Vagina (tissue), 2 donors: Measurements from ENCODE around the gene FZD2. TPM values are rescaled to one million over a fixed set of nuclear protein-coding genes. Genes with fewer than 3 reads are reported as not detected.

Source experiments
- DNase-seq, 2 donors: peaks; one replicate each; pipeline ENCODE4 v3.0.0-alpha.2; 2017; ENCODE audit errors: extremely low spot score in 2 of 2
- H3K27ac ChIP-seq: fragments of 200-600 bp; sonication (generic); one replicate; pipeline ENCODE4 v1.5.1; 2019
- H3K27me3 ChIP-seq: fragments of 200-600 bp; sonication (generic); one replicate; pipeline ENCODE4 v1.5.1; 2019
- H3K36me3 ChIP-seq, 2 donors: fragments of 200-600 bp; sonication (generic); one replicate each; pipeline ENCODE4 v1.5.1; 2017 to 2019
- H3K4me1 ChIP-seq: fragments of 200-600 bp; sonication (generic); one replicate; pipeline ENCODE4 v1.5.1; 2019
- H3K4me3 ChIP-seq, 2 donors: fragments of 200-600 bp; sonication (generic); 1 replicate in 1 of 2; 2 replicates in 1 of 2; pipeline ENCODE4 v1.5.1; 2016 to 2019
- H3K9me3 ChIP-seq: fragments of 200-600 bp; sonication (generic); one replicate; pipeline ENCODE4 v1.5.1; 2019
- POLR2A ChIP-seq, 2 donors: fragments of 450-650 bp; IDR thresholded peaks; one replicate each; pipeline ENCODE4 v1.6.1; 2017; ENCODE audit warnings: antibody characterized with exemption in 2 of 2, mild to moderate bottlenecking in 2 of 2, moderate library complexity in 2 of 2
- POLR2AphosphoS5 ChIP-seq, 2 donors: sonication (generic); formaldehyde crosslinking; IDR thresholded peaks; one replicate each; pipeline ENCODE4 v1.9.0; 2017; ENCODE audit warnings: antibody characterized with exemption in 2 of 2, mild to moderate bottlenecking in 2 of 2, low read depth in 1 of 2; ENCODE audit not compliant: insufficient read depth in 1 of 2
- intact Hi-C: fragments of 100-400 bp; cut with DNase I; formaldehyde crosslinking; loops from one replicate; pipeline ENCODE4 v1.15.1; 2023
- total RNA-seq: library from RNA; depleted of rRNA; stranded (reverse); fragments of >200 nt; gene quantifications from one replicate; pipeline ENCODE4 v1.2.3, GENCODE V29; 2016
- TF ChIP-seq, protein P1 (sequence below), 3 experiments: fragments of 450-650 bp in 2 of 3; fragments of 200-600 bp in 1 of 3; sonication (generic) in 1 of 3; IDR thresholded peaks; one replicate each; pipeline ENCODE4 v1.5.1; 2017 to 2019; ENCODE audit warnings: antibody characterized with exemption in 3 of 3, mild to moderate bottlenecking in 2 of 3, moderate library complexity in 2 of 3

FZD2 gene
- total RNA-seq, 1 donor from 2014 or later, result 7.6 TPM

DNA sequence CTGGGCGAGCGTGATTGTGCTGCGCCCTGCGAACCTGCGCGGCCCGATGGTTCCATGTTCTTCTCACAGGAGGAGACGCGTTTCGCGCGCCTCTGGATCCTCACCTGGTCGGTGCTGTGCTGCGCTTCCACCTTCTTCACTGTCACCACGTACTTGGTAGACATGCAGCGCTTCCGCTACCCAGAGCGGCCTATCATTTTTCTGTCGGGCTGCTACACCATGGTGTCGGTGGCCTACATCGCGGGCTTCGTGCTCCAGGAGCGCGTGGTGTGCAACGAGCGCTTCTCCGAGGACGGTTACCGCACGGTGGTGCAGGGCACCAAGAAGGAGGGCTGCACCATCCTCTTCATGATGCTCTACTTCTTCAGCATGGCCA lies 1.0 kb downstream of the FZD2 start:
- no peaks in the 10 kb centered on the region for H3K9me3 ChIP-seq
- H3K36me3 ChIP-seq, result no peaks in the 10 kb centered on the region
- H3K27ac ChIP-seq, result peak overlapping the region; percentile 80
- TF ChIP-seq, protein P1, sequence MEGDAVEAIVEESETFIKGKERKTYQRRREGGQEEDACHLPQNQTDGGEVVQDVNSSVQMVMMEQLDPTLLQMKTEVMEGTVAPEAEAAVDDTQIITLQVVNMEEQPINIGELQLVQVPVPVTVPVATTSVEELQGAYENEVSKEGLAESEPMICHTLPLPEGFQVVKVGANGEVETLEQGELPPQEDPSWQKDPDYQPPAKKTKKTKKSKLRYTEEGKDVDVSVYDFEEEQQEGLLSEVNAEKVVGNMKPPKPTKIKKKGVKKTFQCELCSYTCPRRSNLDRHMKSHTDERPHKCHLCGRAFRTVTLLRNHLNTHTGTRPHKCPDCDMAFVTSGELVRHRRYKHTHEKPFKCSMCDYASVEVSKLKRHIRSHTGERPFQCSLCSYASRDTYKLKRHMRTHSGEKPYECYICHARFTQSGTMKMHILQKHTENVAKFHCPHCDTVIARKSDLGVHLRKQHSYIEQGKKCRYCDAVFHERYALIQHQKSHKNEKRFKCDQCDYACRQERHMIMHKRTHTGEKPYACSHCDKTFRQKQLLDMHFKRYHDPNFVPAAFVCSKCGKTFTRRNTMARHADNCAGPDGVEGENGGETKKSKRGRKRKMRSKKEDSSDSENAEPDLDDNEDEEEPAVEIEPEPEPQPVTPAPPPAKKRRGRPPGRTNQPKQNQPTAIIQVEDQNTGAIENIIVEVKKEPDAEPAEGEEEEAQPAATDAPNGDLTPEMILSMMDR (IDR thresholded peaks at IDR 0.05), result no peak
- TF ChIP-seq POLR2A (IDR thresholded peaks at IDR 0.05) (no peak), POLR2AphosphoS5 (IDR thresholded peaks at IDR 0.05; ENCODE audit: insufficient read depth in 1 of 2, low read depth in 1 of 2) (no peak)
- H3K4me1 ChIP-seq, result peaks cover 25% of the 10 kb centered on the region
- no peaks in the 10 kb centered on the region for H3K27me3 ChIP-seq
- H3K4me3 ChIP-seq, result peak overlapping the region; percentile 55 to 72
- intact Hi-C loops, result no loop called here
- no peak for DNase-seq

- intact Hi-C loops, result no loop called here
- no peak for DNase-seq
- no peak overlapping the region for H3K27ac ChIP-seq
- H3K9me3 ChIP-seq, result no peaks in the 10 kb centered on the region
- no peaks in the 10 kb centered on the region for H3K27me3 ChIP-seq
- TF ChIP-seq POLR2A (IDR thresholded peaks at IDR 0.05) (no peak), POLR2AphosphoS5 (IDR thresholded peaks at IDR 0.05; ENCODE audit: insufficient read depth in 1 of 2, low read depth in 1 of 2) (no peak)
- TF ChIP-seq, protein P1 (IDR thresholded peaks at IDR 0.05), result no peak
- peaks cover 25% of the 10 kb centered on the region for H3K4me1 ChIP-seq
- peak overlapping the region; percentile 55 to 72 for H3K4me3 ChIP-seq
- H3K36me3 ChIP-seq, result no peaks in the 10 kb centered on the region
These were observed 1.7 kb downstream of the FZD2 start for GRCh38 chr17:44558710-44559633.

DNA sequence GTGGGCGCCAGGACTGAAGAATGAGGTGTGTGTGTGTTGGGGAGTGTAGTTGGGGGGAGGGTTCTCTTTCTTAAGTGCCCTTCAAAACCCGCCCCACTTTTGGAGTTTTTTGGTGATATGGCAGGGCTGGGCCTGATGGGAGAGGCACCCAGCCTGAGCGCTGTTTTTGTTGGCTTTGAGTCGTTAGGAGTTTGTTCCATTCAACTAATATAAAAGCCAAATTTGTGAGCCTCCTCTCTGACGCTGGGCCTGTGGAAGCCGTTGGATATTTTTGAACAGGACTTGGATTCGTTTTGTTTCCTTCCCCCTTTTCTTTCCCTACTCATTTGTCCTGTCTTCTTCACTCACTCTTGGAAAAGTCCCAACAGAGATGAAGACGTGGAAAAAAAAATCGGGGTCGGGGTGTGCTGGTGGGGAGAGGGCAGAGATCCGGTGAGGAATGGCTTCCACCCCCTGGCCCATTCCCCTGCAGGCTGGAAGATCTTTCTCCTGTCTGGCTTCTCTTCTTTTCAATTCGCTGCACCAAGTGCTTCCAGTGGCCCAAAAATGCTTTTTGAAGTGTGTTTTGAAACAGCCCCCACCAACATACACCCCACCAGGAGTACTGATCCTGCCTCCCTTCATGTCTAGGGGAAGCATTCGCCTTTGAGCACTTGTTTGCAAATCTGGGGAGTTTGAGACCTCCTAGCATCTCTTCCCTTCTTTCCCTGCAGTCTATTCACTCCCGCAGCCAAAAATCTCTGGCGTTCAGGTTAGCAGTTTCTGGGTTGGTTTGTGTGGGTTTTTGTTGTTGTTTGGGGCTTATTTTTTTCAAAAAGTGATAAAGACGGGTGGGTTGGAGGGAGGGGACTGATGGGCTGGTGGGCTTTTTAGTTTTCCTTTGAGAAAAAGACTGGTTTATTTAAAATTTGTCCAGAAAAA lies 2.6 kb downstream of the FZD2 start:
- H3K27ac ChIP-seq, result no peak overlapping the region

DNA sequence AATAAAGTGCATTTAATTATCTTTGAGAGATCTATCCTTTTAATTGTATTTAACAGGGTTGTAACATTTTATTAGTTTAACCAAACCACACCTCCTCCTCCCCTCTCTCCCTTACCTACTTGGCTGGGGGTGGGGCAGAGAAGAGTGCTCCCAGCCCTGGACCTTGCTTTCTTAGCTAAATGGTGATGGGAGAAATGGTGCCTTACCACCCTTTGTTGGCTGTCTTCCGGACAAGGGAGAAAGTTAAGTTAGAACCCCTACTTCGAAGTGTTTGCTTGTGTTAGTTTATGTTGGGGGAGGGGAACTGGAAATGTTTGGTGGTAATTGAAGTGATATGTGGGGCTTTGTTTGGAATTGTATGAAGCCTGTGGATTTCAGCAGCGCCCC lies 3.9 kb downstream of the FZD2 start:
- Histone ChIP-seq H3K9me3 (no peaks in the 10 kb centered on the region), H3K27me3 (no peaks in the 10 kb centered on the region), H3K4me1 (peaks cover 25% of the 10 kb centered on the region), H3K36me3 (no peaks in the 10 kb centered on the region), H3K27ac (no peak overlapping the region), H3K4me3 (no peak overlapping the region)
- TF ChIP-seq POLR2A (IDR thresholded peaks at IDR 0.05) (no peak), POLR2AphosphoS5 (IDR thresholded peaks at IDR 0.05; ENCODE audit: insufficient read depth in 1 of 2, low read depth in 1 of 2) (no peak)
- TF ChIP-seq, protein P1 (IDR thresholded peaks at IDR 0.05), result no peak
- no peak for DNase-seq
- intact Hi-C loops, result no loop called here

More for the DNA sequence above, 2.6 kb downstream of the FZD2 start:
- H3K4me1 ChIP-seq, result peaks cover 25% of the 10 kb centered on the region
- TF ChIP-seq POLR2A (IDR thresholded peaks at IDR 0.05) (no peak), POLR2AphosphoS5 (IDR thresholded peaks at IDR 0.05; ENCODE audit: insufficient read depth in 1 of 2, low read depth in 1 of 2) (no peak)
- TF ChIP-seq, protein P1 (IDR thresholded peaks at IDR 0.05), result no peak
- intact Hi-C loops, result no loop called here
- H3K27me3 ChIP-seq, result no peaks in the 10 kb centered on the region
- H3K9me3 ChIP-seq, result no peaks in the 10 kb centered on the region
- H3K36me3 ChIP-seq, result no peaks in the 10 kb centered on the region
- H3K4me3 ChIP-seq, result no peak overlapping the region
- no peak for DNase-seq
